HG03280 (cell line): Measurements from ENCODE around the gene ELK3.

Experiments
- ATAC-seq: cut with Tn5 transposase; IDR thresholded peaks from one replicate; pipeline ENCODE4 v1.9.1; 2021; ENCODE audit warnings: mild to moderate bottlenecking, moderate library complexity; ENCODE audit not compliant: unreplicated experiment

The ELK3 gene

DNA sequence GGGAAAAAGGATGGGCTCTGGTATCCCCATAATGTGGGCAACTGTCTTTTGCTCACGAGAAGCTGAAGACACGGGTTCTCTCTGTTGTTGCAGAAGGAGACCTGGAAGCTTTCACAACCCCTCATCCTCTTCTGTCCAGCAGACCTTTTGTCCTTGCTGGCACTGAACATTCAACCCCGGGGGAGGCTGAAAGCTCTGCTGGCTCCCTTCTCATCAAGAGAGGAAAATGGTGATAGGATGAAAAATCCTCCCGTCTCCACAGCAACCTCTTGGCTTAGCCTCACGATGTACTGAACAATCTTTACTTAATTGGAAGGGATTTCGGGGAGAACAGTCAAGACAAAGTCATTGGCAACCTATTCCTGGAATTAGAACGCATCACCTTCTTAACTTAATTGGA, 39.0 kb downstream of the ELK3 start:
- ATAC-seq = no peak

DNA sequence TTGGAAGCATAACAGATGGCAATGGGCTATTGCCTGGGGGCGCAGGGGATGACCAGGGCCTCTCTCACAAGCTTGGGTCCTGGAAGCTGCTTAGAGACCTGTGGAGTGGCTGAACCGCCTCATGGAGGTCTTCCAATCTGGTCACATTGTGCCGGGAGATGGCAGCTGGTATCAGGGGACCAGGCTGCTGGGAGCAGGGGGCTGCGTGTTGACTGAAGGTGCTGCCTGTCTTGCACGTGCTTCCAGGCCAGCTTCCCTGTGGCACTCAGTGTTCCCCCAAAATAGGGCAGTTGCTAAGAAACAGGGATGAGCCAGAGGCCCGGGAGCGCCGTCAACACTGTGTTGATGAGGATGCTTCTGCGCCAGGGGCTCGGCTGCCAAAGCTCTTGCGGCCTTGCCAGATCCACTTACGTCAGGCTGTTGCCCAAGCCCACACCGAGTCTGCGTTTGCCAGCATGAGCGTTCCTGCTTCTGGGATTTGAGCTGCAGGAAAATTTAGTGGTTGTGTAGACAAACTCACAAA, 39.8 kb downstream of the ELK3 start:
- no peak for ATAC-seq

DNA sequence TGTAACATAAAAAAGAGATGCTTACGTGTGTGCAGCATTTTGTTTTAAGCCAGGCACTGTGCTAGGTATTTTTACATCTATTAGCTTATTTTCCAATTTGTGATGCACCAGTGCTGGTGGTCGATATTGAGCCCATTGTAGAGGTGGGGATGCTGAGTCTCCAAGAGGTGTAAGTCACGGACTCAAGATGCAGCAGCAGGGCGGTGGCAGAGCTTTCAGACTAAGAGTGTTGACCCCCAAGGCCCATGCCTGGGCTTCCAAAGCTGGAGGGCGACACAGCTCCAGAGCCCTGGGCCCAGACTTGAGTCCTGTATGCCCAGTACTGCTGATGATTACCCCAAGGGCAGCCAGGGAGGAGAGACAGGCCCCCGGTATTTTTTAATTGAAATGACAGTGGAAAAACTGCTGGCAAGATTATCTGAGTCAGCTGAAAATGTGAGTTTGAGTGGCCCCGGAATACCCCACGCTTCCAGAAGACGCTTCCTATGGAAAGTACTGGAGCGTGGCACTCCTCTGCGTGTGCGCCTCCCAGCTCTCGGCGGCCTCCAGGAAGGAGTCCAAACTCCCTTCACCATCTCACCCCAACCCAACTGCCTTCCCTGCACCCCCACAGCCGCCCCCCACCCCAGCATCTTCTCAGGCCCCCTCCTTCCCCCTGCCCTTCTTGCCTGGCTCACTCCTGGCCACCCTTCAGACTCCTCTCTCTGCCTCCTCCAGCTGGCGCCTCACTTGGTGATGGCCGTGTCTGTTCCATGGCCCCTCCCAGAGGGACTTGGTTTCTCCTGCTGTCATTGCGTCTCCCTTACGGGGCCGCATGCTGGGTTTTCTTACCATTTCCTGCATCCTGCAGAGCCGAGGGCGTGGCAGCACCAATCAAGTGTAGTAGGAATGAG, 40.7 kb downstream of the ELK3 start:
- ATAC-seq = no peak

DNA sequence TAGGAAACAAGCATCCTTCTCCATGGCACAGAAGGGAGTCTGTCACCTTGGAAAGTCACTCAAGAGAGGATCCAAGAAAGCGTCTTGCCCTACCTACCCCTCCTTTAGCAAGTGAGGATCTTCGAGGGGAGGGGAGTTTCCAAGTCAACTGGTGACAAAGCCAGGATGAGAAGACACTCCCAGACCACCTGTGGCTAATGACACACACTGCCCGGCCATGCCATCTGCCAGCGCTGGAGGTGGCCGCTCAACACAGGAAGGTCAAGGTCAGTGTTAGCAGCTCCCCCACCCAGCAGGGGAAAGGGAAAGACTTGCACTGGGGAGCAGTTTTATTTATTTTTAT, 41.3 kb downstream of the ELK3 start:
- ATAC-seq = no peak

DNA sequence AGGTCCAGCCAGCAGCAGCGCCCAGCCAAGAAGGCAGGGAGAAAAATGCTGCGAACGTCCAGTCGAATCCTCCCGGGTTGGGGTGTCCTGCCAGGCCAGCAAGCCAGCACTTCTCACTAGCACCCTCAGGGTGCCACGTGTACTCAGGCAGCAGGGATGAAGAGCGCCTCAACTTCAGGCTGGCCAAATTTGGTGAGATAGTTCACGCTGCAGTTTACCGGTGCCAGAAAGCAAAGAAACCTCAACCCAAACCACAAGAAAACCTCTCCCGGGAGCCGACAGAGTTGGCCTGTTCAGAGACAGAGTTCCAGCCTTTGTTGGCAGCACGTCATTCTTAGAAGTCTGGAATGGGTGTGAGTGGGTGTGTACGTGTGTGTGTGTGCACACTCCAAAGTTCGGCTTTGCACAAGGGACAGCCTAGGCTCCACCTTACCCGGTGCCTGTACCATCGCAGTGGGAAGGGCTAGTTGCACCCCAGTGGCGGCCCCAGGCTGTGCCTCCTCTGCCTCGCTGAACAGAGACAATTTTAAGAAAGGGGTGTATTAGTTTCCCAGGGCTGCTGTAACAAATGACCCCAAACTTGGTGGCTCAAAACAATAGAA, 42.1 kb downstream of the ELK3 start:
- ATAC-seq = no peak

DNA sequence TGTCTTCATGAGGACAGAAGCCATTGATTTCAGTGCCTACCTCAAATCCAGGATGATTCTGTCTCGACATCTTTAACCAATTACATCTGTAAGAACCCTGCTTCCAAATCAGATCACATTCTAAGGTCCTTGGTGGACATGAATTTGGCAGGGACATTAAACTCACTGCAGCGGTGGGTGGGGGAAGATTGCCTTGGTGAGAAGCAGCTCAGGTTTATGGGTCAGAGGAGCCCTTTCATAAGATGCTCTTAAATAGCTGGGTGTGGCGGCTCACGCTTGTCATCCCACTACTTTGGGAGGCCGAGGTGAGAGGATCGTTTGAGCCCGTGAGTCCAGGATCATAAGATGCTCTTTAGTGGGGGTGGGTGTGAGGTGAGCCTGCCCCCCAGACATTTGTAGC, 42.9 kb downstream of the ELK3 start:
- ATAC-seq = no peak

DNA sequence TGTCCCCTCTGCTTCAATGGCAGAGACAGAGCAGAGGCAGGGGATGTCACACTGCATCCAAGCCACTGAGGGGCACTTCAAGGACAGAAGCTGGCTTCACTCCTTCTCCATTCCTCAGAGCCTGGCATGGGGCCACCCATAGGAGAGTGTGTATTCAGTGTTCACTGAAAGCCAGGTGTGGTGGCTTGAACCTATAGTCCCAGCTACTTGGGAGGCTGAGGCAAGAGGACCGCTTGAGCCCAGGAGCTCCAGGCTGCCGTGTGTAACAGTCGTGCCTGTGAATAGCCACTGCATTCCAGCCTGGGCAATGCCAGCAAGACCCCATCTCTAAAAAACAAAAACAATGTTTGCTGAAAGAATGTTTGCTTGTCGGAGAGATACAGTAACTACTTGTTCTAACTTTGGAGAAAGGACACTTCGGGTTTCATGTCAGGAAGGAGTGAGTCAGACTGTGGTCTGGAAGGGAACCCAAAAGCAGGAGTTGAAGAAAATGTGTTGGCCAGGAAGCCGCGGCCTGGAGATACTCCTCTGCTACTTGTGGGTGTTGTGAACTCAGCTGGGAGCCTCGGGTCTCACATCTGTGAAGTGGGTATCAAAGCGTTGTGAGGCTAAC, 43.4 kb downstream of the ELK3 start:
- no peak for ATAC-seq

DNA sequence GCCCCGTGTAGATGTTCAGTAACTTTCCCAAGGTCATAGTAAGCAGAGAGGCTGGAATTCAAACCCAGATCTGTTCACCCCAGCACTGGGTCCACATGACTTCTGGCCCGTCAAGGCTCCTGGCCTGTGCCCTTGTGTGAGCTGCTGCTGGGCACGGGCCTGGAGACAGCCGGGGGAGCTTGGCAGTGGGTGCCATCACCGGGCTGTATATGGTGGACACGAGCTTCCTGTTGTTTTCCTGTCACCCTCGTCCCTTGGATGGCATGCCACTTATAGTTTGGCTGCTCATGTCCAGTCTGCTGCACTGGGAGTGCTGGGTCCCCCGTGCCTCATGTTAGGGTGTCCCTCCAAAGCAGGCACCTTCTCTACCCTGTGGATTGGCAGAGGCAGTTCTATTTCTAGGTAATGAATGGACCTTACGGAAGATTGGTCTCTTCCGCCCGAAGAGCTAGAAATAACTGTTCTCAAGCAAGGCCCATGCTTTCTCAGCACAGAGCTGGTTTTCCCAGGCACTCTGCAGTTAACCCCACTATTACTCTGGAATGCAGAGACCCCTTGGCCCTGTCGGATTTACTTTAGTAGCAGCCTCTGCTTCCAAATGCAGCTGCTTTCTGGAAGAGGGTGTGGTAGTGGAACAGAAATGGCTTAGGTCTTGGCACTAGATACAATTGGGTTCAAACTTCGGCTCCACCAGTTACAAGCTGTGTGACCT, 44.3 kb downstream of the ELK3 start:
- no peak for ATAC-seq

DNA sequence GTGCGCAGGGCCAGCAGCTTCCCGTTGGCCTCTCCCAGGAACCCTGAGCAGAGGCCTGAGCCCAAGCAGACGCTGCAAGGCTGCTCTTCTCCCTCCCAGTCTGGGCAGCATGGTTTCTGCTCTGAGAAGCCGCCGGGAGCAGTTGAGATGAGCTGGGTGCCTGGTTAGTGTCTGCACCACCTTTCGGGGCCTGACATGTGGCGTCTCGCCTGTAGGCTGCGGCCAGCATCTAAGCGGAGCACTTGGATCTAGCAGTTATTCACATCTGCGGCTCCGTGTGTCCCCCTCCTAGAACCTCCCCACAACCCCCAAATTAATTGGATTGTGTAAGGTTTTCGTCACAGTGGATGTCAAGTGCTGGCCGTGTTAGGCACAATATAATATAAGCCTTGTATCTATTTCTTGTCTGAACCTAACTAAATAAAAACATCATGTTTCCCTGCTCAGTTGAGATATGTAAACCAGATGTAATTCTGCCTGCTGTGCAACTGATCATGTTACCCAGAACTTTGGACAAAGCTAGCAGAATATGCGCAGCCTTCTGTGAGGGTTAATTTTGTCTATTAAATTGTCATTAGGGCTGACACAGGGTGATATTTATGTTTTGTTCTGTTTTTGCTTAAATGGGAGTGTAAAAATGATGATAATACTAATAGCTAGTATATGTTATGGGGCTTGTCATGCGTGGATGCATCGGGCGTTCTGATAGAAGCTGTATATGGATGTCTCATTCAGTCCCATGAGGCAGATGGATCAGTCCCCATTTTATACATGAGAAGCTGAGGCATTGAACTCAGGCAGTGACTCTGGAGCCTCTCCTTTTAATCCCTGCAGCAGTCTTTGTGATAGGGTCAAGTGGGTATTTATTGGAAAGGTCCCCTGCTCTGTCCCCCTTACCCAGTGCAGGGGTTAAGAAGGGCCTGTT, 45.8 kb downstream of the ELK3 start:
- no peak for ATAC-seq

DNA sequence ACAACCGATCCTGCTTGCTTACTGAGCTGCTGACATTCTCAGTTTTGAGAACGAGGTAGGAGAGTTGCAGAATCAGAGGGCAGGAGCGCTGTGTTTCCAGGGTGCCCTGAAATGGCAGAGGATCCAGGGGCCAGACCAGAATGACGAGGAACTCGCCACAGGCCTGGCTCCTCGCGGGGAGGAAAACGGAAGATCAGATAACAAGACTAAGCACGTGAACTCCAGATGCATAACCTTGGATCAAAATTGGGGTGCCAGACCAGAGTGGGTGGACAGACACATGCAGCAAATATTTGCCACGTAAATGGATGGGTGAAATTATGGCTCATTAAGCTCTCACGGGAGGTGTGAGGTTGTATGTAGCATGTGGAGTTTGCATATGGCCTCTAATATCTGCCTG, 46.5 kb downstream of the ELK3 start:
- ATAC-seq = no peak

DNA sequence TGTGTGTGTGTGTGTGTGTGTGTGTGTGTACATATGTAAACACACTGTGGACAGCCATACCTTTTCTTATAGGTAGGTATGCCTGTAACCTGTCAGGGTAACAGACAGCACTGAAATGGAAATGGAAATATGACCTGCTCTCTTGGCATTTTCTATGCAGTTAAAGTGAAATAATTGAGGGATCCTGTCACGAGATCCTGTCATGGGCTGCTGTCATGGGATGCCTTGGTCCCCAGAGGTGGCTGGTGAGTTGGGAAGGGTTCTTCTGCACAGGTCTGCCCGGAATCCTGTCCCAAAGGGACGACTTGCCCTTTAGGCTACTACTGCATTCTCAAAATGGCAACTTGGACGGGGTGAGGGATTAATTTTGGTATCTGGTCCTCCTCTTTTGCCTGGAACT, 47.3 kb downstream of the ELK3 start:
- ATAC-seq = no peak

DNA sequence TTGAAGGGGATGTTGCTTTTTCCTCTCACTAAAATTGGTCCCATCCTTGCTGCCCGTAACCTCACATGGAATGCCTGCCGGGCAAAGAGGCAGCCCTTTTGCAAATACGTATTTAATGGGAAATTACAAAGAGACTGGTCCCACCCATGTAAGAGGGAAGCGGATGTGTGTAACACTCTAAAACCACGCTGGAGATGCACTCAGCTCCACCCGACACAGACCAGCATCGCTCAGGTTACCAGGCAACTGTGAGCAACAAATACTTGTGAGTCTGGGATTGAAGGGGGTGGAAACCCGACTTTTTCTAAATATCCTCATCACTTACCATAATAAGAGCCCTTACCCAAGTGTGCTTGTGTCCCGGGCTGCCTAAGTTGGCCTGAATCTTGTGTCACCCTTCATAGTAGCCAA, 47.7 kb downstream of the ELK3 start:
- ATAC-seq = no peak

DNA sequence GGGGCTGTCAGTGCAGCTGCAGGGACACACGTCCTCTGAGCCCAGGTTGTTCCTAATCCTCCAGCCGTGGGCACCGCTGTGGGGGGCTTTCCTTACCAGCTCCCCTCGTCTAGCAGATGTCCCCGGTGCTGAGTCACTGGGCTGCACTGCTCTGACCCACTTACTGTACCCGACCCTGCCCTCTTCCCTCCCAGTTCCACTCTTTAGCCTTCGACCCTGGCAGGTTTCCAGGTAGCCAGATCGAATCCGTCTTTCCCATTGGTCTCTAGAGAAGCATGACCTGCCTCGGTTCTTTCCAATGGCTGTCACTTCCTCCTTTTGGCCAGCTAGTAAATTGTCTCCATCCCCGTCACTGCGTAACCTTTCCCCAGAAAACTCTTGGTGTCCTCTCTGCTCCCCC, 48.4 kb downstream of the ELK3 start:
- ATAC-seq = no peak

DNA sequence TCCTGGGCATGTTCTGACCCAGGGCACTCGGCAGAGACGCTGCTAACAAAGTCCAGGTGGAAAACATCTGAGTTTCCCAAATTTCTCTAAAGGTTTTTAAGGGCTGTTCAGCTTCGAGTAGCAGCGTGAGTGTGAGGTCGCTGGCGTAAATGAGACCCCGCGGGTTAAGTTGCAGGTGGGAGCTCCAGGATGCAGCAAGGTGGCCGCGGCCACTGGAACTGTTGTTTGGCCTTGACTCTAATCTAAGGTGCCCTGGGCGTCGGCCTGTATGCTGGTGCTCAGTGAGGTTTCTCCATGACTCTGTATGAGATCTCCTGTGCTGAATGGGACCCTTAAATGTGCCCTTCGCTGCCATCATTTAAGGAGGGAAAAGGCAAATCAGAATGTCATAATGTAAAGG, 50.7 kb downstream of the ELK3 start:
- no peak for ATAC-seq

DNA sequence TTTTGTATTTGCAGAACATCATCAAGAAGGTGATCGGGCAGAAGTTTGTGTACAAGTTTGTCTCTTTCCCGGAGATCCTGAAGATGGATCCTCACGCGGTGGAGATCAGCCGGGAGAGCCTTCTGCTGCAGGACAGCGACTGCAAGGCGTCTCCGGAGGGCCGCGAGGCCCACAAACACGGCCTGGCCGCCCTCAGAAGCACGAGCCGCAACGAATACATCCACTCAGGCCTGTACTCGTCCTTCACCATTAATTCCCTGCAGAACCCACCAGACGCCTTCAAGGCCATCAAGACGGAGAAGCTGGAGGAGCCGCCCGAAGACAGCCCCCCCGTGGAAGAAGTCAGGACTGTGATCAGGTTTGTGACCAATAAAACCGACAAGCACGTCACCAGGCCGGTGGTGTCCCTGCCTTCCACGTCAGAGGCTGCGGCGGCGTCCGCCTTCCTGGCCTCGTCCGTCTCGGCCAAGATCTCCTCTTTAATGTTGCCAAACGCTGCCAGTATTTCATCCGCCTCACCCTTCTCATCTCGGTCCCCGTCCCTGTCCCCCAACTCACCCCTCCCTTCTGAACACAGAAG, 52.8 kb downstream of the ELK3 start:
- no peak for ATAC-seq

DNA sequence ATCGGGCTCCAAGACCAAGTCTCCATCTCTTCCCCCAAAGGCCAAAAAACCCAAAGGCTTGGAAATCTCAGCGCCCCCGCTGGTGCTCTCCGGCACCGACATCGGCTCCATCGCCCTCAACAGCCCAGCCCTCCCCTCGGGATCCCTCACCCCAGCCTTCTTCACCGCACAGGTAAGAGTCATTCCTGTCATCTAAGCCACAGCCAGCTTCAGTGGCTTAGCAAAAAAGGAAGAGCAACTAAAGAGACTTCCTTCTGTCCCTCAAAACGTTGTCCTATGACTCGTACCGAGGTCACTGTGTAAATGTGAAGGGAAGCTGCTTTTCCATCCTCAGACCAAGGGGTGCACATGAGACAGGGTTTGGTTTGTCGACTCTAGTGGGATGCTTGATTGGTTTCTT, 53.4 kb downstream of the ELK3 start:
- no peak for ATAC-seq

DNA sequence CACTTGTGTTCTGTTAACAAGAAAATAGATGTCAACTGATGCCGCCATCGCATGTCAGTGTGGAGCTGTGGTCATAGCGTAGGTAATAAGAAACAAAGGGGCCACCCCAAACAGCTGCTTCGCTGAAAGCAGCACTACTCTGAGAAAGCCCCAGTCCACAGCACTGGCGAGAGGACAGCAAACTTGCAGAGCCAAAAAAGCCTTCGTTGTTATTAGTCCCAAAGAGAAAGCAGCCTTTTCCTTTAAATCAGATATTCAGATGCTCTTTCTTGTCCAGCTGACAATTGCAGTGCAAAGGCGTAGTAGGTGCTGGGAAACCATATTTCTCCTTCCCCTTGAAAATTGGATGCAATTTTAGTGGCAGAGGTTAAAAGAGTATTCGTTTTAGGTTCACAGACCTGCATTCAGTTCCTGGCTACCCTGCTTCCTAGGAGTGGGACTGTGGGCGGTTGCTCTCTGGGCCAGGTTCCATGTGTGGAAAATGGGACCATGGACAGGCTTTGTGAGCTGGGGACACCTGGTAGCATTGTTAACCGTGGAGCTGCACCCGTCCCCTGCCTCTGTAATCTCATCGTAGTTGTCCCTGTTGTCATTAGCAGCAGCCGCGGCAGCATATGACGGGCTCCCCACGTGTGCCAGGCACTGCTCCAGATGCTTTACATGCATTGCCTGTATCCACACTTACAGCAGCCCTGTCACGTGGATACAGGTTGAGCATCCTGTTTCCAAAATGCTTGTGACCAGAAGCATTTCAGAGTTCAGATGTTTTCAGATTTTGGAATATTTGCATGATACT, 54.2 kb downstream of the ELK3 start:
- no peak for ATAC-seq

DNA sequence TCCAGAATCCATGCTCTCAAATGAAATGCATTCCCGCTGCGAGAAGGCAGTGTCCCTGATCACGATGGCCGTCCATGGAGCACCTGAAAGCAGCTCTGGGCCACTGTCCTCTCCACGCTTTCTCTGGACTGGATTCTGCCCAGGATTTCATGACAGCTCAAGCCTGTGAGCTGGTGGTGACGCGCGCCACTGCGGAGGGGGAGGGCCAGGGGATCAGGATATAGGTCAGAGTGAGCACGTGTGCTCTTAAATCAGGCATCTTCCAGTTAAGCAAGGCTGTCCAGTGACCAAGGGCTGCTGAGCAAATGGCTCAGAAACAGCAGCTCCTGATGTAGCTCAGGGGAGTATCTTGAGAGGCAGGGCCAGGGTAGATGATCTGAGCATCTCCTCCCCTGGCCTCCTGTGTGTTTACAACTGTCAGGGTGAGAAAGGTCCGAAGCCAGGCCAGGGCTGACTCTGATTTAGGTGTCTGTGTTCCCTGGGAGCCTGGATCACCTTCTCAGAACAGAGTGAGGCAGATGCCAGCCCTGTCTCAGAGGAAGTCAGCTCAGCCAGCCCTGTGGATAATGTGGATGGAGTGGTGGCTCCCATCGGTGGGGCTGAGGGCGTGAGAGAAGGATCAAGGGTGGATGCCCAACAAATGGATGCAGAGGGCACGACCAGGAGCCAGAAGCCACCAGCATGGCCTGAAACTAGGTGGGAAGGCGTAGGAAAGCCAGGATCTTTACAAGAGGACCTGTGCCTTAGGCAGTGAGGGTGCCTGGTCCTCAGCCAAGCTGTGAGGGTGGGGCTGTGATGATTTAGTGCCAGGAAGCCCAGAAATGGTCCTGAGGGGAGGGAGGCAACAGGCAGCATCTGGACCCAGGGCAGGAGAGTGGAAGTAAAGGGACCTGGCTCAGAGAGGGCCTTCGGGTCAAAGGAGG, 55.3 kb downstream of the ELK3 start:
- no peak for ATAC-seq
